Endodermal cell (in vitro differentiated cells): Measurements from ENCODE around the gene SOCS6. TPM values are rescaled to one million over a fixed set of nuclear protein-coding genes. Genes with fewer than 3 reads are reported as not detected.

ENCODE experiments used
- DNase-seq: peaks from one replicate; pipeline ENCODE4 v3.0.0-alpha.2; 2017
- H3K27ac ChIP-seq: 2 replicates; pipeline ENCODE4 v1.5.1; 2013; ENCODE audit warnings: mild to moderate bottlenecking, low read depth, low read length, moderate library complexity
- H3K27me3 ChIP-seq: 2 replicates; pipeline ENCODE4 v1.6.1; 2013; ENCODE audit warnings: mild to moderate bottlenecking, low read length, moderate library complexity; ENCODE audit not compliant: insufficient read depth, control insufficient read depth, poor library complexity, severe bottlenecking
- H3K36me3 ChIP-seq: 2 replicates; pipeline ENCODE4 v1.7.0; 2013; ENCODE audit warnings: mild to moderate bottlenecking, low read length, moderate library complexity; ENCODE audit not compliant: control insufficient read depth, insufficient read depth
- H3K4me1 ChIP-seq: one replicate; pipeline ENCODE4 v1.7.0; 2013; ENCODE audit warnings: low read length; ENCODE audit not compliant: control insufficient read depth, insufficient read depth
- H3K4me3 ChIP-seq: 2 replicates; pipeline ENCODE4 v1.5.1; 2013; ENCODE audit warnings: mild to moderate bottlenecking, low read length, moderate library complexity
- H3K9ac ChIP-seq: 2 replicates; pipeline ENCODE4 v1.6.1; 2013; ENCODE audit warnings: mild to moderate bottlenecking, low read length, moderate library complexity; ENCODE audit not compliant: poor library complexity, severe bottlenecking; ENCODE audit errors: extremely low read depth
- H3K9me3 ChIP-seq: 2 replicates; pipeline ENCODE4 v1.6.1; 2013; ENCODE audit warnings: mild to moderate bottlenecking, low read length, moderate library complexity; ENCODE audit not compliant: control insufficient read depth
- H3K27ac Mint-ChIP-seq: 2 replicates; pipeline ENCODE4 v1.8.0; 2020; ENCODE audit warnings: mixed read lengths
- H3K27me3 Mint-ChIP-seq: 2 replicates; pipeline ENCODE4 v1.8.0; 2021; ENCODE audit warnings: mild to moderate bottlenecking, mixed read lengths; ENCODE audit not compliant: insufficient read depth
- H3K36me3 Mint-ChIP-seq: 2 replicates; pipeline ENCODE4 v1.8.0; 2020; ENCODE audit warnings: low read depth, mixed read lengths
- H3K4me1 Mint-ChIP-seq: 2 replicates; pipeline ENCODE4 v1.8.0; 2020; ENCODE audit warnings: mixed read lengths
- H3K4me3 Mint-ChIP-seq: 2 replicates; pipeline ENCODE4 v1.8.0; 2020; ENCODE audit warnings: mild to moderate bottlenecking, moderate library complexity, mixed read lengths
- H3K9me3 Mint-ChIP-seq: 2 replicates; pipeline ENCODE4 v1.8.0; 2020; ENCODE audit warnings: mild to moderate bottlenecking, mixed read lengths
- CTCF ChIP-seq: fragments of 200-600 bp; sonication (generic); conservative IDR thresholded peaks from 2 replicates; pipeline ENCODE4 v1.5.0; 2021; ENCODE audit warnings: antibody characterized with exemption, mild to moderate bottlenecking
- WGBS, 2 experiments: methylation state at CpG; one replicate each; pipeline versions ENCODE4 v1.1.5 to v1.1.7; 2013; ENCODE audit warnings: missing lambda C conversion rate in 2 of 2, mixed read lengths in 1 of 2; ENCODE audit not compliant: insufficient coverage in 1 of 2, insufficient read length in 1 of 2; 5-methylcytosine and 5-hydroxymethylcytosine counted together
- total RNA-seq, 2 donors: library from RNA; stranded (reverse); fragmentation: NEBNext Ultra II Directional in 1 of 2; extraction: Animal tissue kit (Norgen Biotek cat#: 25700) in 1 of 2; gene quantifications; 2 replicates in 1 of 2; 3 replicates in 1 of 2; pipeline ENCODE4 v1.2.1, GENCODE V29; 2021

SOCS6 gene
- total RNA-seq, 2 donors from 2014 or later: 28.2 to 30.0 TPM

GRCh38 chr18:70319187-70319586, 30.3 kb downstream of the SOCS6 start:
- no peaks in the 10 kb centered on the region for H3K27me3 ChIP-seq
- no peak overlapping the region for H3K9ac ChIP-seq
- Mint-ChIP-seq H3K27ac (no peak overlapping the region), H3K27me3 (no peaks in the 10 kb centered on the region), H3K9me3 (no peaks in the 10 kb centered on the region), H3K4me1 (peaks cover 4% of the 10 kb centered on the region), H3K4me3 (no peak overlapping the region), H3K36me3 (peaks cover 11% of the 10 kb centered on the region)
- no peaks in the 10 kb centered on the region for H3K4me1 ChIP-seq
- H3K9me3 ChIP-seq: no peaks in the 10 kb centered on the region
- H3K27ac ChIP-seq: no peak overlapping the region
- 95 to 100% methylated on average over 2 to 4 of the region's 4 CpGs for WGBS, 2 experiments
- TF ChIP-seq CTCF: no peak
- peaks cover 16% of the 10 kb centered on the region for H3K36me3 ChIP-seq
- DNase-seq: no peak
- H3K4me3 ChIP-seq: no peak overlapping the region

DNA sequence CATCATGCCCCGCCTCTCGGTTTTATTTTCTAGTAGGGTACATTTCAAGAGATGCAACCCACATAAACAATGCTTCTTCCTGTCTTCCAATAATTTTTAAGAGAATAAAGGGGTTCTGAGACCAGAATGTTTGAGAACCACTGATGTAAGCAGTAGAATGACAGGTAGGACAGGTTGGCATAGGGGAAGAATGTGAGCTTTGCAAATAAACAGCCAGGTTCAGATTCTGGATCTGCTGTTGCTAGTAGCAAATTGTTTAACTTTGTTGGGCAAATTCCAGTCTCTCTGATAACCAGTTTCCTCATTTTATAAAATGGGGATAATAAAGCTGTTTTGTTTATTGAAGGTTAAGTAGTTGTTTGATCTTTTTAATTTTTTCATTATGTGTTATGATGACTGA, 32.8 kb downstream of the SOCS6 start:
- Mint-ChIP-seq H3K36me3 (peaks cover 31% of the 10 kb centered on the region), H3K27ac (no peak overlapping the region), H3K27me3 (no peaks in the 10 kb centered on the region), H3K4me3 (no peak overlapping the region), H3K4me1 (peaks cover 4% of the 10 kb centered on the region), H3K9me3 (no peaks in the 10 kb centered on the region)
- Histone ChIP-seq H3K9ac (no peak overlapping the region), H3K27me3 (no peaks in the 10 kb centered on the region), H3K4me3 (no peak overlapping the region), H3K4me1 (no peaks in the 10 kb centered on the region), H3K9me3 (no peaks in the 10 kb centered on the region), H3K36me3 (peaks cover 37% of the 10 kb centered on the region), H3K27ac (no peak overlapping the region)
- WGBS, 2 experiments: 100% methylated on average over 2 of the region's 2 CpGs; no CpG with 5 or more reads in 1 of the 2 experiments
- no peak for DNase-seq
- no peak for TF ChIP-seq CTCF

DNA sequence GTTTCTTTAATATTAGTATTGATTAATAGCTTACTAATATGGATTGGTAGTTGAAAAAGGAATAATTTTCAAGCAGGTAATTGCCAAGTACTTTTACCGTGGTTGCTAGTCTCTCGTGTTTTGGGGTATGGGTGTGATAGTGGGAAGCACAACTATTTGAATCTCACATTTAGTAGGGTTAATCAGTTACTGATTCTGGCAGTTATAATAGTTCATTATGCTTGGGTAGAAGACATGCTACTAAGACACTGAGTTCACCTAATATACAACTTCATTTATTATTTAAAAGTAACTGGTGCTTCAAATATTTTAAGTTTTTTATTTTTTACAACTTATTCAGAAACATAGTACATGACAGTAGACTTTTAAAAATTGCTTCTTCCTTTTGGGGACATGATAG, 33.5 kb downstream of the SOCS6 start:
- Mint-ChIP-seq H3K27me3 (no peaks in the 10 kb centered on the region), H3K9me3 (no peaks in the 10 kb centered on the region), H3K36me3 (peaks cover 31% of the 10 kb centered on the region), H3K27ac (no peak overlapping the region), H3K4me3 (no peak overlapping the region), H3K4me1 (peaks cover 4% of the 10 kb centered on the region)
- Histone ChIP-seq H3K27me3 (no peaks in the 10 kb centered on the region), H3K4me3 (no peak overlapping the region), H3K36me3 (peaks cover 44% of the 10 kb centered on the region), H3K9ac (no peak overlapping the region), H3K4me1 (no peaks in the 10 kb centered on the region), H3K9me3 (no peaks in the 10 kb centered on the region), H3K27ac (no peak overlapping the region)
- 95% methylated on average over 2 of the region's 2 CpGs; no CpG with 5 or more reads in 1 of the 2 experiments for whole genome bisulfite sequencing, 2 experiments
- TF ChIP-seq CTCF: no peak
- no peak for DNase-seq
